Measurements from ENCODE around the gene PCMTD2.

- TF ChIP-seq HSF1 (IDR thresholded peaks at IDR 0.05; ENCODE audit: low read depth, low read length) (no peak), CTCF (IDR thresholded peaks at IDR 0.05 in 2 of 3, conservative IDR thresholded peaks at IDR 0.05 in 1 of 3; ENCODE audit: control insufficient read depth in 2 of 3, extremely low read depth in 1 of 3, insufficient read depth in 1 of 3, low read depth in 3 of 3, low read length in 3 of 3) (no peak)
Measured at GRCh38 chr20:64265201-64265600, 9.7 kb downstream of the PCMTD2 start.

Measured in GM12878 (cell line).